ENCODE data around the gene BBS9.
A peak's percentile ranks its signal among the peaks of the same experiment; 100 is the strongest.
"Not testable (repeated sequence)": the region's sequence is repeated elsewhere in the genome, so short reads cannot be mapped to it uniquely, and the experiment has no call there.

BBS9 gene

GRCh38 chr7:33128990-33129805, at the start of gene BBS9:
TSS of gene BBS9 (plus strand) at chr7:33129564. CDS start at chr7:33146253, 16,689 bp downstream.
- peak; percentile 87 for DNase-seq (ENCODE audit: low spot score)

DNA sequence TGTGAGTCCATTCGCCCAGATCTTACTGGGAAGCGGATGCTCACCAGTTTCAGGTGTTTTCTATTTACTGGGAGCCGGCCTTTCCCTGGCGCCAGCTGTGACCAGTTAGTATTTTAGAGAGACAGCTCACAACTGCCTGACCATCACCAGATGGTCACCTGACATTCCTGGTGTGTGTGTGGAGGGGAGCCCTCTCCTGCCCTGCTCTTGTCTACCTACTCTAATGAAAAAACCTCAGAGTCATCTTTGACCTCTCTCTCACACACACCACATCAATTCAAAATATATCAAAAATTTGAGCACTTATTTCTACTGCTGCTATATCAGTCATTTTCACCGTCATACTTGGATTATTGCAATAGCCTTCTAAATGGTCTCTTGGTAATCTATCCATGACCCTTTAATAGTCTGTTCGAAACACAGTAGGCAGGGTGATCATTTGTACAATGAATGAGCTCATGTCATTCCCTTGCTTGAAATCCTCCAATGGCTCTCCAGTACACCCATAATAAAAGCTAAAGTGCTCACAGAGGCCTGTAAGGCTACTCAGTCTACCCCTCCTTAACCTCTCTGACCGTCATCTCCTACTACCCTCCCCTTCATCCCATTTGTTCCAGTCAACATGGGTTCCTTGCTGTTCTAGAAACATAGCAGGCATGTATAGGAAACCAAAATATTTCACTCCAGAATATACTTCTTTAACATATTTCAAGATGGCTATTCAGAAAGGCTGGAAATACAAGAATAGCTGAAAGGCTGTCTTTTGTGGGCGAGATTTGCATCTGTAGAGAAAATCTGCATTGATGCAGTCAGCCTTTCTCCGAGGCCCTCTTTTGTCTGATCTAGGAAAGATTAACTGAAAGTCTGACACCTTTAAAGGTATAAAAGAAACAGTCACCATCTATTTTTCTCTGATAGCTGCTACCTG, 49.3 kb upstream of the BBS9 start:
- no peak for DNase-seq (ENCODE audit: low spot score)

GRCh38 chr7:33087356-33087755, 42.0 kb upstream of the BBS9 start:
- no peak for DNase-seq (ENCODE audit: low spot score)

- DNase-seq (ENCODE audit: low spot score), result no peak
These were observed 41.5 kb upstream of the BBS9 start for GRCh38 chr7:33087858-33088257.

DNA sequence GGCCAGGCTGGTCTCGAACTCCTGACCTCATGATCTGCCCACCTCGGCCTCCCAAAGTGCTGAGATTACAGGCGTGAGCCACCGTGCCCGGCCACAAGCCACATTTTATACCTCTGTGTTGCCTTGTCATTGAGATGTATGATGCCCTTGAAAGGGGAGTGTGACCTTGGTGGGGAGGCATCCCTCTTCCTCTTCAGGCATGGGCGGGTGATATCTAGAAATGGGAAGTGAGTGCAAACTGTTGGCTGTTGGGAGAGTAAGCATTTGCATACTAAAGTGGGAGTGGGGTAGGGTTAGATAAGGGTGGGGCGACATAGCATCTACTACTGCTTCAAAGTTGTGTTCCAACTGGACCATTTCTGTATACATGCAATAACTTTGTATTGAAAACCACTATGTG, 40.2 kb upstream of the BBS9 start:
- DNase-seq (ENCODE audit: low spot score), result no peak

- DNase-seq (ENCODE audit: low spot score), result no peak
These were observed 38.2 kb upstream of the BBS9 start for GRCh38 chr7:33091111-33091531.

GRCh38 chr7:33091641-33092191, 37.6 kb upstream of the BBS9 start:
- DNase-seq (ENCODE audit: low spot score), result no peak

GRCh38 chr7:33093266-33093665, 36.1 kb upstream of the BBS9 start:
- DNase-seq (ENCODE audit: low spot score), result no peak

DNA sequence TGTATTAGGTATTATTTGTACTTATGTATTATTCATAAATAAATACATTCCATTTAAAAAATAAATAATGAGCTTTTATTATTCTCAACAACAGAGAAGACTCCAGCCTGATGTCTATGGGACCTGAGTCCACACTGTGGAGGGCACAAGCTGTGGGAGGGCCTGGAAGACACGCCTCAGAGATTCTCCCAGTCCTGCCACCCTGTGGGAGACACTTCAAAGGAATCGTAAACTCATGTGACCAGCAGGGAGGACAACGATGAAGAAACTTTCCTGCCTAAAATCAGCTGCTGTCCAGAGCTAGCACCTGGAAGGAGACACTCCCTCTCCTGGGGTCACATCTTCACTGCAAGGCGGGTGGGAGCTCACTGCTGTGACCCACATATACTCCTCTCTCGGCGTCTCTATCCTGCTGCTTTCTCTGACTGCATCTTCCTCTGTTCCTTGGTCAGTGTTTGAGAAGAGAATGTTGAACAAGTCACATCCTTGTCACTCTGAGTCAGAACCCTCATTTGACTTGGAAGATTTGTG, 34.6 kb upstream of the BBS9 start:
- not testable (repeated sequence) for DNase-seq (ENCODE audit: low spot score)

GRCh38 chr7:33099154-33099940, 30.0 kb upstream of the BBS9 start:
- DNase-seq (ENCODE audit: low spot score), result no peak

GRCh38 chr7:33100770-33101169, 28.6 kb upstream of the BBS9 start:
- no peak for DNase-seq (ENCODE audit: low spot score)

GRCh38 chr7:33101906-33102305, 27.5 kb upstream of the BBS9 start:
- no peak for DNase-seq (ENCODE audit: low spot score)

DNA sequence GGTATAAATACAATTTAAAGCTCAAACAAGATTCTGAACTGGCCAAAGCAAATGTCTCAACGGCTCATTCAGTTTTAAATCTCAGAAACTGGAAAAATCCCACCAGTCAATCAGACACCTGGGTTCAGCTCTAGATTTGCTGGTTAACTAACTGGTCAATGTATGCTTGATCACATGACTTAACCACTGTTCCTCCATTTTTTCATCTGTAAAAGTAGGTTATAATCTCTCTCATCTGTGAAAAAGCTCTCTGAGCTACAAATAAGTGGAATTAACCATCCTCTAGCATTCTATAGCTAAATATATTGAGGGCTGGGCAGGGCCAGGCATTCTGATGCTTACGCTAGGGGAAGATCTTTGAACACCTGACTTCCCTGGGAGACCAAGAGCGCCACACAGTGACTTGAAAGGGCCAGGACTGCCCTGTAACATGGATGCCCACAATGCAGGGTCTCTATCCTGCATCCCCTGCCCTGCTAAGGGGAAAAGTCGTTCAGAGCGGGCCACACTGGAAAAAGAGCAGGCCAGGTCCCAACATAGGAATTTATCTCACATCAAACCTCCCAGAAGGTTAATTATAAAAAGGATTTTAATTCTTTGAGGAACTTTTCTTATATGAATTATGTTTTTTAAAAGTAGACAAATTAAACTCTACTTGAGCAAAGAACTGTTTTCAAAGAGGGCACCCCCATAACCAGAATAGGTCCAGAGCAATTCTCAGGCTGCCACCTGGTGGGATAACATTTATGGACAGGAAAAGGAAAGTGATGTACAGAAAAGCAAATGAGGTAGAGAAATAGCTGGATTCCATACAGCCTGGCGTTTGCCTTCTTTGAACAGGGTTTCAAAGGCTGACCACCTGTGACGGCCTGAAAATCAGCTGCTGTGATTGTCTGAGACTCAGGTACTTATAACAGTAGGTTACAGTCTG, 22.0 kb upstream of the BBS9 start:
- DNase-seq (ENCODE audit: low spot score), result peak; percentile 41

DNA sequence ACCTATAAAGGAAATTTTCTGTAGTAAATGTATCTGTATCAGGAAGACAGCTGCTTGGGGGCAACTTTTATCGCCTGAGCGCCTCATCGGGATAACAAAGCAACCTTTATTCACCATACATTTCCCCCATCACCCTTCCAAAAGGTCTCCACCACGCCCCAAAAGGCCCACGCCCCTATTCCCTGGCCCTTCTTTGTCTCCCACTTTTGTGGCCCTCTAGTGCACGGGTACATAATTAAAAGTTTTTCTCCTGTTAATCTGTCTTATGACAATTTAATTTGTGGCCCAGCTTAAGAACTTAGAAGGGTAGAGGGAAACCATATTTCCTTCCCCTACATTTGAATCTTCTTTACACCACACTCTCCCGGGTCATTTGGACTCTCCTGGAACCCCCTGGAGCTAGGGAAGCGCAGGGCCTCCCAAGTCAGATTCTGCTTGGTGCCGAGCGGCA, 20.8 kb upstream of the BBS9 start:
- no peak for DNase-seq (ENCODE audit: low spot score)

- DNase-seq (ENCODE audit: low spot score), result peak; percentile 69
These were observed 20.2 kb upstream of the BBS9 start, which contains the start of gene RP9 for GRCh38 chr7:33109005-33109757. TSS of gene RP9 (minus strand) at chr7:33109404. CDS start at chr7:33109372, 32 bp downstream.

- DNase-seq (ENCODE audit: low spot score), result no peak
These were observed 19.6 kb upstream of the BBS9 start for GRCh38 chr7:33109758-33110238.

GRCh38 chr7:33111614-33112013, 17.8 kb upstream of the BBS9 start:
- DNase-seq (ENCODE audit: low spot score), result no peak

GRCh38 chr7:33114976-33115375, 14.4 kb upstream of the BBS9 start:
- no peak for DNase-seq (ENCODE audit: low spot score)

DNA sequence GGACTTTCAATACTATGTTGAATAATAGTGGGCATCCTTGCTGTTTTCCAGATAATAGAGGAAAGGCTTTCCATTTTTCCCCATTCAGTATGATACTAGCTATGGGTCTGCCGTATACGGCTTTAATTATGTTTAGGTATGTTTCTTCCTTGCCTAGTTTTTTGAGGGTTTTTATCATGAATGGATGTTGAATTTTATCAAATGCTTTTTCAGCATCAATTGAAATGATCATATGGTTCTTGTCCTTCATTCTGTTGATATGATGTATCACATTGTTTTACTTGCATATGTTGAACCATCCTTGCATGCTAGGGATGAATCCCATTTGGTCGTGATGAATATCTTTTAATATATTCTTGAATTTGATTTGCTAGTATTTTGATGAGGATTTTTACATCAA, 11.0 kb upstream of the BBS9 start:
- no peak for DNase-seq (ENCODE audit: low spot score)

All from CD4-positive, alpha-beta T cell treated with Interleukin-6 at 100 ng/mL for 8 hours (primary cell).